GM19240 (cell line): Measurements from ENCODE around the gene PADI6.

Experiments
- DNase-seq: peaks from one replicate; pipeline ENCODE4 v3.0.0; 2011; ENCODE audit warnings: low spot score; ENCODE audit not compliant: insufficient read length

PADI6 gene

GRCh38 chr1:17434016-17434415 lies 62.0 kb downstream of the PADI6 start:
- no peak for DNase-seq

- no peak for DNase-seq
Observed at GRCh38 chr1:17434601-17435000, 62.6 kb downstream of the PADI6 start.

- DNase-seq: no peak
Observed at GRCh38 chr1:17436380-17437174, 64.6 kb downstream of the PADI6 start.

GRCh38 chr1:17437260-17437579 lies 65.2 kb downstream of the PADI6 start:
- DNase-seq: no peak

GRCh38 chr1:17437580-17438317 lies 65.8 kb downstream of the PADI6 start:
- DNase-seq: peak; percentile 89

- DNase-seq: peak; percentile 63
Observed at GRCh38 chr1:17438318-17439249, 66.6 kb downstream of the PADI6 start.

- peak; percentile 79 for DNase-seq
Observed at GRCh38 chr1:17439250-17440073, 67.5 kb downstream of the PADI6 start, which contains the start of gene RCC2. TSS of gene RCC2 (minus strand) at chr1:17439677. CDS start at chr1:17438514, 1,163 bp downstream.

GRCh38 chr1:17440074-17440826 lies 68.3 kb downstream of the PADI6 start:
- DNase-seq: no peak

GRCh38 chr1:17440827-17441168 lies 68.8 kb downstream of the PADI6 start:
- no peak for DNase-seq

- DNase-seq: no peak
Observed at GRCh38 chr1:17441265-17441992, 69.4 kb downstream of the PADI6 start.

- DNase-seq: no peak
Observed at GRCh38 chr1:17441993-17442357, 70.0 kb downstream of the PADI6 start.

- DNase-seq: no peak
Observed at GRCh38 chr1:17442841-17443240, 70.8 kb downstream of the PADI6 start.

GRCh38 chr1:17447501-17447992 lies 75.6 kb downstream of the PADI6 start:
- DNase-seq: no peak
